ENCODE data around the gene STMP1.

The STMP1 gene

DNA sequence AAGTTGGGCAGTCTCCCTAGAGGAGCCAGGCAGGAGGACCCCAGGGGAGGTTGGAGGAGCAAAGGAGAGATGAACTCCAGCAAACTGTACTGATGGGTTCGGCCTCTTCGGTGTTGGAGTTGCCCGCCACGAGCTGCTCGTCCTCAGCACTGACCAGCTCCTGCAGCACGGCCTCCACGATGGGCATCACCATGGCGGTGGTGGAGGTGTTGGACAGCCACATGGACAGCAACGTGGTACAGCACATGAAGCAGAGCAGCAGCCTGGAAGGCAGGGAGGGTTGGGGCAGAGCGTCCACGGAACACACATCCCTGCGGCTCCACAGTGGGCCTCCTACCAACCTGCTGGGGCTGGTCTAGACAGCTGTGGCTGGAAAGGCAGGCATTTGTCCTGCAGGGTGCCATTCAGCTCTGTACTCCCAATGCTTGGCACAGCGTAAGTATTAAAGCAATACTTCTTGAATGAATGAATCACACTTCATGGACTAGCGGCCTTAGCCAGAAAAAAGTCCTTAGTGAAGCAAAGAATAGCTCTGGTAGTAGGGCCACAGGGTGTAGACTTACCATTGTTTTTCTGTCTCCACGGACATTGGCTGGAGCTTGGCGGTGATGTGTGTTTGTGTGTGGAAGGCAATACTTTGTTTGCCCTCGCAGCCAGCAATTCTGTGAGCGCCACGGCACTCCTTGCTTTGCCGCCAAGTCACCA is 43.9 kb downstream of the STMP1 start:
- H3K9me3 ChIP-seq (replicated peaks; ENCODE audit: low read length) = no peaks in the 10 kb centered on the region
- H3K4me3 ChIP-seq (ENCODE audit: low read length) = no peak overlapping the region

DNA sequence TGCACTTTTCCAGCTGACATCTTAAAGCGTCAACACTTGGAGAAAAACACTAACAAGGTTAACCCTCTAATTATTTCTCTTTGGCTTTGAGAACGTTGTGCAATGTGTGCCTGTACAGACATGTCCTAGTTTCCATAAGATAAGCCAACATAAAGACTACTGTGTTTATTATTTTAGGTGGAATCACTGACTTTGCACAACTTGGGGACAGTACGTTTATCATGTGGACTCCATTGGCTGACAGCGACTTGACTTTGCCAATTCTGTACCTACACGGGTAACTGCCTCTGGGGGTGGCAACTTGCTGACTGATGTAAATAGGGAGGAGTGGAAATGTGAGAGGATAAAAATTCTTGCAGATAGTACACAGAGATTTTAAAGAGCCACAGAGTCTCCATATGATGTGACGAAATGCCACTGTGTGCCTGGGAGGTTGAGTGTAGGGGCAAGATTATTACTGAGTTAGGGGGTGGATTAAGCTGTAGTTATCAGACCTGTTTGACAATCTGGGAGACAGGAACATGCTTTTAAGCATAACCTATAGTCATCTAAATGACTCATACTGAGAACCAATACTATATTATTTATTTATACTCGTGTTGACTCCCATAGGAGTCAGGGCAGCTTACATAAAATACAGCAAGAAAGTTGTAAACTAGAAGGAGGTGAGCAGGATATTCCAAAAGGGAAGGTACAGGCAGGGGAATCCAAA is 44.7 kb downstream of the STMP1 start:
- Histone ChIP-seq H3K27me3 (ENCODE audit: control insufficient read depth, insufficient read depth, low read length) (no peaks in the 10 kb centered on the region), H3K36me3 (ENCODE audit: insufficient read depth, low read length) (no peaks in the 10 kb centered on the region), H3K4me3 (ENCODE audit: low read length) (no peak overlapping the region), H3K9me3 (replicated peaks; ENCODE audit: low read length) (no peaks in the 10 kb centered on the region), H3K4me1 (ENCODE audit: control insufficient read depth, insufficient read depth, low read length) (no peaks in the 10 kb centered on the region), H3K4me2 (ENCODE audit: low read length) (no peak overlapping the region), H3K9ac (ENCODE audit: low read depth, low read length) (no peak overlapping the region)

More for the DNA sequence above, 43.9 kb downstream of the STMP1 start:
- Histone ChIP-seq H3K4me2 (ENCODE audit: low read length) (no peak overlapping the region), H3K9ac (ENCODE audit: low read depth, low read length) (no peak overlapping the region), H3K27me3 (ENCODE audit: control insufficient read depth, insufficient read depth, low read length) (no peaks in the 10 kb centered on the region), H3K36me3 (ENCODE audit: insufficient read depth, low read length) (no peaks in the 10 kb centered on the region), H3K4me1 (ENCODE audit: control insufficient read depth, insufficient read depth, low read length) (no peaks in the 10 kb centered on the region)

DNA sequence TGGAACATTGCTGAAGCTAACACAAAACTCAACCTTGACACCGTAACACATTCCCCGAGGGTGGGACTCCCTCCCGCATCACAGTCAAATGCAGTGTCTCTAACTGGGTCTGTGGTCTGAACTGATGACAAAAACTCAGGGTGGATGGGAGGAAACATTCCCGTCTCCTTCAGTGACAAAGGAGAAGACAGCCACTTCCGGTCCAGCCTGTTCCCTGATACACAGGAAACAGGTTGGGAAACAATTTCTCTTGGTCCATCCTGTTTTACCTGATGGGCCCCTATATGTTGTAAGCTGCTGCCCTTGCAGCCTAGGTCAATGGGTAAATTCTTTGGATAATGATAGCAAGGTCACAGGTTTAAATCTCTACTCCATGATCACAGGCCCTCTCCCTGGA is 45.3 kb downstream of the STMP1 start:
- Histone ChIP-seq H3K9me3 (replicated peaks; ENCODE audit: low read length) (no peaks in the 10 kb centered on the region), H3K9ac (ENCODE audit: low read depth, low read length) (no peak overlapping the region), H3K27me3 (ENCODE audit: control insufficient read depth, insufficient read depth, low read length) (no peaks in the 10 kb centered on the region), H3K4me3 (ENCODE audit: low read length) (no peak overlapping the region), H3K36me3 (ENCODE audit: insufficient read depth, low read length) (no peaks in the 10 kb centered on the region), H3K4me1 (ENCODE audit: control insufficient read depth, insufficient read depth, low read length) (no peaks in the 10 kb centered on the region), H3K4me2 (ENCODE audit: low read length) (no peak overlapping the region)

DNA sequence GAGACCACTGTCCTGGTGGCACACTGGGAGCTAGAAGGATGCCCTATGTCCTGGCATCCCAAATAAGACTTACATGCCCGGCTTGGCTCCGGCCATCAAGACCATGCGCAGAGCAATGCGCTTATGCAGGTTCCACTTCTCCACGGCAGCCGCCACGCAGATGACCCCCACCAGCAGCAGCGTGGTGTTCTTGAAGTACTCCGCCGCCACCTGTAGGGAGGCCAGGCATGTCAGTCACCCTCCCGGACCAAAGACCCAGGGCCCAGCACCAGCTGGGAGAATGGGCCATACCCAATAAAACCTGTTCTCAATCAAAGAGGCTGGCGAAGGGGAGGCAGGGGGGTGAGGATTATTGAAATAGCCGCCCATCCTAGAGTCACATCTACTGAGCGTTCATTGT is 45.7 kb downstream of the STMP1 start:
- Histone ChIP-seq H3K36me3 (ENCODE audit: insufficient read depth, low read length) (no peaks in the 10 kb centered on the region), H3K9ac (ENCODE audit: low read depth, low read length) (no peak overlapping the region), H3K9me3 (replicated peaks; ENCODE audit: low read length) (no peaks in the 10 kb centered on the region), H3K4me1 (ENCODE audit: control insufficient read depth, insufficient read depth, low read length) (no peaks in the 10 kb centered on the region), H3K27me3 (ENCODE audit: control insufficient read depth, insufficient read depth, low read length) (no peaks in the 10 kb centered on the region), H3K4me2 (ENCODE audit: low read length) (no peak overlapping the region), H3K4me3 (ENCODE audit: low read length) (no peak overlapping the region)

DNA sequence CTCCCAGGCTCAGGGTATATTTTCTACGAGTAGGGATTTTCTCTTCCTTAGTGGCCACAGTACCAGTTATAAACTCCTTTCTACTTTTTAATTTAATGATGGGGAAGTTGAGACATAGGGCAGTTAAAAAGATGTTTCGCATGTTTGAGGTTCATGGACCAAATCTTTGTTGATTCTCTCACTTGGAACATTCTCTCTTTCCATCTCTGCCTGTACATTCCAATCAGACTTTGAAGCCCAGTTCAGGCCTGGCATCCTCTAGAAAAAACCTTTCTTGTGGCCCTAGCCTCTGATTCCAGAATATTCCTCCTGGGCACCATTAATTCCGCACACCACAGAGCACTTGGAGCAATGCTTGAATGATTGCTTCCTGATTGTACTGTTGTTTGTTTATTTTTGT is 47.2 kb downstream of the STMP1 start:
- no peaks in the 10 kb centered on the region for H3K36me3 ChIP-seq (ENCODE audit: insufficient read depth, low read length)

DNA sequence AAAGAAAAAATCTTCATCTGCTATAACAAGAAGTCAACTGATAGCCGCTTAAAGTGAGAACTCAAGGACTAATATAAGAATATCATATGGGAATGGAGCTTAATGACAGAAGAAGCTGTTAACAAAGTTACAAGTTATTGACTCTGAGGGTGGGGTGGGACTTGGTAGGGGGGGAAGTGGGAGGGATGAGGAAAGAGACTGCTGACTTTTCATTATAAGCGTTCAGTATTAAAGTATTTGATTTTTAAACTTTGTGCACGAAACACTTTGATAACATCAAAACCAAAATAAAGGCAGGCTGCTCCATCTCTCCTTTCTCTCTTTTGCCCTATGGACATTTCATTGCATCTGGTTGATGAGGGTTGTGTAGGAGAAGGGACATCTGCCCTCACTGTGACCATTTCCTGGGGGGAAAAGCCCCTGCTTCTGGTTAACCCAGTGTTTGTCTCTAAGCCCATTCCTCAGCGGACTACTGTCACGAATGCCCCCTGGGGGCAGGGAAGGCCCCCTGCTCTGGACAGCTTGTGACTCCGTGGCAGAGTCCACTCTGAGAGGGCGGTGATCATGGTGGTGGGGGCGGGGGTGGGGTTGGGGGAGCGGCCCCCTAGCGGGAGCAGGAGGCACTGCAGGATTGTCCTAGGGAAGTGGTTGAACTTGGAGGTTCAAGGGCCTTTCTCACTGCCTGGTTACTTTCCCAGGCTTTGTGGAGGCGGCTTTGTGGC is 48.3 kb downstream of the STMP1 start:
- Histone ChIP-seq H3K4me1 (ENCODE audit: control insufficient read depth, insufficient read depth, low read length) (peaks cover 17% of the 10 kb centered on the region), H3K4me3 (ENCODE audit: low read length) (no peak overlapping the region), H3K4me2 (ENCODE audit: low read length) (no peak overlapping the region), H3K9me3 (replicated peaks; ENCODE audit: low read length) (no peaks in the 10 kb centered on the region), H3K36me3 (ENCODE audit: insufficient read depth, low read length) (no peaks in the 10 kb centered on the region), H3K9ac (ENCODE audit: low read depth, low read length) (no peak overlapping the region), H3K27me3 (ENCODE audit: control insufficient read depth, insufficient read depth, low read length) (no peaks in the 10 kb centered on the region)

More for the DNA sequence above, 47.2 kb downstream of the STMP1 start:
- H3K9ac ChIP-seq (ENCODE audit: low read depth, low read length) = no peak overlapping the region
- H3K4me3 ChIP-seq (ENCODE audit: low read length) = no peak overlapping the region
- no peaks in the 10 kb centered on the region for H3K9me3 ChIP-seq (replicated peaks; ENCODE audit: low read length)
- H3K4me1 ChIP-seq (ENCODE audit: control insufficient read depth, insufficient read depth, low read length) = peaks cover 8% of the 10 kb centered on the region
- H3K4me2 ChIP-seq (ENCODE audit: low read length) = no peak overlapping the region
- no peaks in the 10 kb centered on the region for H3K27me3 ChIP-seq (ENCODE audit: control insufficient read depth, insufficient read depth, low read length)

DNA sequence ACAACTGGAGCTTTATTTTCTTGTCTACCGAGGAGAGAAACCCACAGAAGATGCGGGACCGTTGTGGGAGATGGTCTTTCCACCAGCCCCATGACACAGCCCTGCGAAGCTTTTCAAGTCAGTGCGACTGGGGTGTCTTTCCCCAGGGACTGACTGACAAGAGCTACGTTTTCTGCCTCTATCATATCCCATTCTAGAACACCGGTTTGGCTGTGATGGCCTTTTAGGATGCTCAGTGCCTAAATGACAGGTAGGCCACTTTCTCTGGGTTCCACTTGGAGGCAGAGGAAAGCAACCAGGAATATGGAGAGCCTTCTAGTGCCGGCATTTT is 48.8 kb downstream of the STMP1 start:
- Histone ChIP-seq H3K27me3 (ENCODE audit: control insufficient read depth, insufficient read depth, low read length) (no peaks in the 10 kb centered on the region), H3K4me1 (ENCODE audit: control insufficient read depth, insufficient read depth, low read length) (peaks cover 22% of the 10 kb centered on the region), H3K9me3 (replicated peaks; ENCODE audit: low read length) (no peaks in the 10 kb centered on the region), H3K9ac (ENCODE audit: low read depth, low read length) (no peak overlapping the region), H3K4me3 (ENCODE audit: low read length) (no peak overlapping the region), H3K4me2 (ENCODE audit: low read length) (no peak overlapping the region), H3K36me3 (ENCODE audit: insufficient read depth, low read length) (no peaks in the 10 kb centered on the region)

DNA sequence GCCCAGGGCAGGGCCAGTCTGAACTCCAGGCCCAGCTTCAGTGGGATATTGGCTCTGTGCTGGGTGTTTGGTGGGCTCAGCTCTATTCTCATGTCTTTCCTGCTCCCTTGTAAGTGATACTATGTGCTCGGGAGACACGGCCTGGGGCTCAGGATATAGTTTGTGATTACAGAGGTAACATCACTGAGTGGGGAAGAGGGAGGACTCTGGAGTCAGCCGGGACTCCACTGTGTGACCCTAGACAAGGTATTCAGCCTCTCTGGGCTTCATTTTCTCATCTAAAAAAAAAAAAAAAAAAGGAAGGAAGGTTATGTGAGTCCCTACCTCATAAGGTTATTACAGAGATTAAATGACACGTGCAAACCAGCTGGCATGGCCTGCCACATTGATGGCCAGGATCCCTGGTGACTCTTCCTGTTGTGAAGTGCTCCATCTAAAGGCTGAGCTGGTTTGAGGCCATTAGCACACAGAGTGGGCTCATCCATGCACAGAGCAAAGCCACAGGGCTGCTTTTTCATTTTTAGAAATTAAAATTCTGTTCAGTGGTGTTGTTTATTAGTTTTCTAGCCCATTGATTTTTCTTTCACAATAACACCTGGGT is 50.0 kb downstream of the STMP1 start:
- Histone ChIP-seq H3K4me2 (ENCODE audit: low read length) (no peak overlapping the region), H3K27me3 (ENCODE audit: control insufficient read depth, insufficient read depth, low read length) (no peaks in the 10 kb centered on the region), H3K4me1 (ENCODE audit: control insufficient read depth, insufficient read depth, low read length) (peaks cover 31% of the 10 kb centered on the region), H3K9ac (ENCODE audit: low read depth, low read length) (no peak overlapping the region), H3K36me3 (ENCODE audit: insufficient read depth, low read length) (no peaks in the 10 kb centered on the region), H3K9me3 (replicated peaks; ENCODE audit: low read length) (no peaks in the 10 kb centered on the region), H3K4me3 (ENCODE audit: low read length) (no peak overlapping the region)

DNA sequence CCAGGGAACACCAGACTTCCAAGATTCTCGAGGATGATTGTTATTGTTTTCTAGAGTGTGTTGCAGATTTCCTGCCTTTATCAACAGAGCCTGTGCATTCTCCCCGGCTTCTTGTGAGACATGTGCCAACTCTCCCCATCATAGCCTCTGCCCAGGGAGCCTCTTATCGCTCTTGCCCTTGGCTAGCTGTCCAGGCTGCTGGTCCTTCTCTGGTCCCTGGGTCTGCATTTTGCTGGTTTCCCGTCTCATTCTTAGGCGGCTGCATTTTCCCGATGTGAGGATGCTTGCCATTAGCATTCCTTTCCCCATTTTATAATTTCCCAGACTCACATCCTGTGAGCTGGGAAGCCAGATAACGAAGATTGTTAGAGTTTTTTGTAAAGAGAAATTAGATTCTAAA is 50.5 kb downstream of the STMP1 start:
- Histone ChIP-seq H3K9me3 (replicated peaks; ENCODE audit: low read length) (no peaks in the 10 kb centered on the region), H3K4me1 (ENCODE audit: control insufficient read depth, insufficient read depth, low read length) (peaks cover 31% of the 10 kb centered on the region), H3K36me3 (ENCODE audit: insufficient read depth, low read length) (no peaks in the 10 kb centered on the region), H3K4me2 (ENCODE audit: low read length) (no peak overlapping the region), H3K4me3 (ENCODE audit: low read length) (no peak overlapping the region), H3K9ac (ENCODE audit: low read depth, low read length) (no peak overlapping the region), H3K27me3 (ENCODE audit: control insufficient read depth, insufficient read depth, low read length) (no peaks in the 10 kb centered on the region)

DNA sequence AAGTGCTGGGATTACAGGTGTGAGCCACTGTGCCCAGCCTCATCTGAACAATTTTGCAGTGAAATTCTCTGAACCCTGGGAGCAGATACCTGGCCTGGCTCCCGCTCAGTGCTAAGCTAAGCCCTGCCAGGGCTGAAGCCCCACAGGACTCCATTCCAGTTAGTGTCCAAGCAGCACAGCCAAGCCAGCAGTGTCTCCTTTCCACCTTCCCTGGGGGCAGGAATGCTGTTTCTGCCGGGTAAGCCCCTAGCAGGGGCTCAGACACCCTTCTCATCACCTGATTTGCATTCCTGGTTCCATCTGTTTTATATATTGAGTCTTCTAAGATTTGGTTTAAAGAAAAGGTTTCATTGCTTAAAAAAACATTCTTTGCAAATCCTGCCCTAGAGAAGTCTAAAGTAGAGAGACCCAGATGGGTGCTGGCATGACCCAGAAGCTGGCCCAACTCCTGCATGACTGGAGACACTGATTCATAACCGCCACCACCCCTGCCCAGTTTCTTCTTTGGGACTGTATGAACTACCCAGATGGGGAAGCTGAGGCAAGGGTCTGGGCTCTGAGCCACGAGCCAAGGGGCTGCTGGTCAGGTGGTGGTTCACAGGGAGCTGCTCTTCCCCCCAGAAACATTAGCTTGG is 51.6 kb downstream of the STMP1 start:
- H3K9me3 ChIP-seq (replicated peaks; ENCODE audit: low read length) = no peaks in the 10 kb centered on the region
- peak overlapping the region; percentile 43 for H3K9ac ChIP-seq (ENCODE audit: low read depth, low read length)
- peak overlapping the region; percentile 43 for H3K4me2 ChIP-seq (ENCODE audit: low read length)
- H3K4me3 ChIP-seq (ENCODE audit: low read length) = peak overlapping the region; percentile 14
- no peaks in the 10 kb centered on the region for H3K27me3 ChIP-seq (ENCODE audit: control insufficient read depth, insufficient read depth, low read length)
- H3K4me1 ChIP-seq (ENCODE audit: control insufficient read depth, insufficient read depth, low read length) = peaks cover 31% of the 10 kb centered on the region
- no peaks in the 10 kb centered on the region for H3K36me3 ChIP-seq (ENCODE audit: insufficient read depth, low read length)

DNA sequence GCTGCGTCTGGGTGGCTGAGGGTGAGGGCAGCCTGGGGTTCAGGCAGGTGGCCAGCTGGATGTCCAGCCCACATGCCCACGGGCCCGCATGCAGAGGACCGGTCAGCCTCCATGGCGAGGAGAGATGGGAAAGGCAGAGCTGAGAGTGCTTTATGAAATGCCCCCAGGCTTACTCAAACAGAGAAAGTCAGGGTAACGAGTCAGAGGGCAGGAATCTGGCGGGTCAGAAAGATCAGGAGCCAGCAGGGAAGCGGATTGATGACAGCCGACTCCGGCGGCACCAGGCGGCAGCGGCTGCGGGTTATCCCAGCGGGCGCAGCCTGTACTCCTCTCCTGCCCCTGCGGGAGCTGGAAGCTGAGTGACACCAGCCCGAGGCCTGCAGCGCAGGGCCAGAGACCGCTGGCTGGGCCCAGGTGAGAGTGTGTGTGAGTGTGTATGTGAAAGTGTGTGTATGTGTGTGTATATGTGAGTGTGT is 52.3 kb downstream of the STMP1 start:
- Histone ChIP-seq H3K27me3 (ENCODE audit: control insufficient read depth, insufficient read depth, low read length) (no peaks in the 10 kb centered on the region), H3K4me2 (ENCODE audit: low read length) (peak overlapping the region; percentile 43), H3K4me1 (ENCODE audit: control insufficient read depth, insufficient read depth, low read length) (peaks cover 31% of the 10 kb centered on the region), H3K9ac (ENCODE audit: low read depth, low read length) (peak overlapping the region; percentile 43), H3K9me3 (replicated peaks; ENCODE audit: low read length) (no peaks in the 10 kb centered on the region), H3K36me3 (ENCODE audit: insufficient read depth, low read length) (no peaks in the 10 kb centered on the region), H3K4me3 (ENCODE audit: low read length) (peak overlapping the region; percentile 43)
